CD4-positive, alpha-beta T cell (primary cell): ENCODE data around the gene CPZ. TPM values are rescaled to one million over a fixed set of nuclear protein-coding genes. Genes with fewer than 3 reads are reported as not detected.

ENCODE experiments used
- ATAC-seq: fragments of 200-7000 bp; cut with Tn5 transposase; one replicate; pipeline ENCODE4 v1.10.0; 2022; ENCODE audit warnings: mild to moderate bottlenecking; ENCODE audit not compliant: poor library complexity
- CTCF ChIA-PET: fragments of 350-600 bp; sonication (Branson Sonifier 250); formaldehyde crosslinking; loops from one replicate; lab custom pipeline; 2021; ENCODE audit warnings: antibody characterized with exemption, inconsistent platforms; lab: Charles Lee
- POLR2A ChIA-PET: fragments of 350-600 bp; sonication (Branson Sonifier 250); formaldehyde crosslinking; loops from one replicate; lab custom pipeline; 2021; ENCODE audit warnings: antibody characterized with exemption, inconsistent platforms; lab: Charles Lee
- DNase-seq, 14 experiments: peaks; one replicate each; pipeline ENCODE4 v3.0.0-alpha.2; 2013 to 2020; ENCODE audit warnings: mixed read lengths in 2 of 14
- H3K27ac ChIP-seq, 2 donors: one replicate each; pipeline versions ENCODE4 v1.5.1 to v1.7.0; 2013; ENCODE audit warnings: low read length in 2 of 2, low read depth in 1 of 2, mild to moderate bottlenecking in 1 of 2
- H3K27me3 ChIP-seq, 2 experiments: 1 replicate in 1 of 2; 2 replicates in 1 of 2; pipeline versions ENCODE4 v1.6.1 to v1.7.0; 2013; ENCODE audit warnings: low read length in 2 of 2, control low read depth in 1 of 2, mild to moderate bottlenecking in 1 of 2, moderate library complexity in 1 of 2; ENCODE audit not compliant: insufficient read depth in 2 of 2, control insufficient read depth in 1 of 2
- H3K36me3 ChIP-seq: one replicate; pipeline ENCODE4 v1.6.1; 2013; ENCODE audit warnings: low read length, control low read depth; ENCODE audit not compliant: insufficient read depth
- H3K4me1 ChIP-seq: one replicate; pipeline ENCODE4 v1.6.1; 2013; ENCODE audit warnings: low read length, control low read depth; ENCODE audit not compliant: insufficient read depth
- H3K4me3 ChIP-seq: one replicate; pipeline ENCODE4 v1.5.1; 2013; ENCODE audit warnings: mild to moderate bottlenecking, low read length, moderate library complexity
- H3K9me3 ChIP-seq, 2 experiments: 1 replicate in 1 of 2; 2 replicates in 1 of 2; pipeline versions ENCODE4 v1.6.1 to v1.7.0; 2013; ENCODE audit warnings: low read length in 2 of 2, mild to moderate bottlenecking in 2 of 2, control low read depth in 1 of 2, moderate library complexity in 1 of 2; ENCODE audit not compliant: control insufficient read depth in 1 of 2, insufficient read depth in 1 of 2
- H3K27ac Mint-ChIP-seq: one replicate; pipeline ENCODE4 v1.8.0; 2020; ENCODE audit warnings: mixed read lengths
- H3K27me3 Mint-ChIP-seq: one replicate; pipeline ENCODE4 v1.8.0; 2021; ENCODE audit warnings: mixed read lengths
- H3K36me3 Mint-ChIP-seq: one replicate; pipeline ENCODE4 v1.8.0; 2021; ENCODE audit warnings: low read depth, mixed read lengths
- H3K4me1 Mint-ChIP-seq: one replicate; pipeline ENCODE4 v1.8.0; 2021; ENCODE audit warnings: low read depth, mixed read lengths
- H3K4me3 Mint-ChIP-seq: one replicate; pipeline ENCODE4 v1.8.0; 2020; ENCODE audit warnings: mild to moderate bottlenecking, mixed read lengths
- H3K9me3 Mint-ChIP-seq: one replicate; pipeline ENCODE4 v1.8.0; 2020; ENCODE audit warnings: mixed read lengths
- intact Hi-C, 2 experiments: fragments of 100-400 bp; cut with DNase I in 1 of 2; cut with micrococcal nuclease in 1 of 2; formaldehyde crosslinking; loops; one replicate each; pipeline versions ENCODE4 v1.15.1 to v1.9.0; 2023 to 2025; cut with DNase I, micrococcal nuclease
- total RNA-seq, 174 experiments: library from RNA in 2 of 174; stranded (reverse) in 2 of 174; gene quantifications; one replicate each; pipeline ENCODE4 v1.2.3 and lab custom pipeline; 2021 to 2026
- TF ChIP-seq, protein P1 (sequence below): fragments of 200-600 bp; IDR thresholded peaks from one replicate; pipeline ENCODE4 v1.8.0; 2022; ENCODE audit warnings: antibody characterized with exemption, mild to moderate bottlenecking

The CPZ gene
- total RNA-seq, 2 experiments from 2014 or later = not detected

DNA sequence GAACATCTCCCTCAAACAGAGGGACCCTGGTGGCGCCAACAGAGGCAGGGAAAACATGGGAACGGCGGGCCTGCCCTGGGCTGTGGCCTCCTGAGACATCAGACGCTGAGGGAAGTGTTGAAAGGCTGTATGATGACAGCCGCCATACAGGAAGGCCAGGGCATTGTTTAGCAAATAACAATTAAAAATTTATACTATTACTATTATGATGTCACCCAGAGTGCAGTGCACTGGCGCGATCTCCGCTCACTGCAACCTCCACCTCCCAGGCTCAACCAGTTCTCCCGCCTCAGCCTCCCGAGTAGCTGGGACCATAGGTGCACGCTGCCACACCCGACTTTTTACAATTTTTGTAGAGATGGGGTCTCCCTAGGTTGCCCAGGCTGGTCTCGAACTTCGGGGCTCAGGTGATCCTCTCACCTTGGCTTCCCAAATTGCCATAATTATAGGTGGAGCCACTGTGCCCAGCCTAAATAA lies 54.6 kb downstream of the CPZ start:
- Mint-ChIP-seq H3K9me3 (no peaks in the 10 kb centered on the region), H3K27ac (no peak overlapping the region), H3K36me3 (no peaks in the 10 kb centered on the region), H3K4me3 (no peak overlapping the region), H3K4me1 (no peaks in the 10 kb centered on the region), H3K27me3 (no peaks in the 10 kb centered on the region)
- Histone ChIP-seq H3K4me3 (no peak overlapping the region), H3K9me3 (peaks cover 0 to 12% of the 10 kb centered on the region in 2 experiments), H3K27me3 (no peaks in the 10 kb centered on the region), H3K4me1 (no peaks in the 10 kb centered on the region), H3K27ac (no peak overlapping the region), H3K36me3 (no peaks in the 10 kb centered on the region)
- DNase-seq (peak in 1 of 14 experiments; percentile 2), ATAC-seq (no peak)
- intact Hi-C loops = no loop called here
- TF ChIP-seq, protein P1, sequence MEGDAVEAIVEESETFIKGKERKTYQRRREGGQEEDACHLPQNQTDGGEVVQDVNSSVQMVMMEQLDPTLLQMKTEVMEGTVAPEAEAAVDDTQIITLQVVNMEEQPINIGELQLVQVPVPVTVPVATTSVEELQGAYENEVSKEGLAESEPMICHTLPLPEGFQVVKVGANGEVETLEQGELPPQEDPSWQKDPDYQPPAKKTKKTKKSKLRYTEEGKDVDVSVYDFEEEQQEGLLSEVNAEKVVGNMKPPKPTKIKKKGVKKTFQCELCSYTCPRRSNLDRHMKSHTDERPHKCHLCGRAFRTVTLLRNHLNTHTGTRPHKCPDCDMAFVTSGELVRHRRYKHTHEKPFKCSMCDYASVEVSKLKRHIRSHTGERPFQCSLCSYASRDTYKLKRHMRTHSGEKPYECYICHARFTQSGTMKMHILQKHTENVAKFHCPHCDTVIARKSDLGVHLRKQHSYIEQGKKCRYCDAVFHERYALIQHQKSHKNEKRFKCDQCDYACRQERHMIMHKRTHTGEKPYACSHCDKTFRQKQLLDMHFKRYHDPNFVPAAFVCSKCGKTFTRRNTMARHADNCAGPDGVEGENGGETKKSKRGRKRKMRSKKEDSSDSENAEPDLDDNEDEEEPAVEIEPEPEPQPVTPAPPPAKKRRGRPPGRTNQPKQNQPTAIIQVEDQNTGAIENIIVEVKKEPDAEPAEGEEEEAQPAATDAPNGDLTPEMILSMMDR = no peak
- ChIA-PET POLR2A (no interaction called here), CTCF (no interaction called here)

GRCh38 chr4:8647626-8648025 lies 55.1 kb downstream of the CPZ start:
- Mint-ChIP-seq H3K27ac (no peak overlapping the region), H3K4me1 (no peaks in the 10 kb centered on the region), H3K9me3 (no peaks in the 10 kb centered on the region), H3K4me3 (no peak overlapping the region), H3K36me3 (no peaks in the 10 kb centered on the region), H3K27me3 (no peaks in the 10 kb centered on the region)
- CTCF ChIA-PET = no interaction called here
- no peak overlapping the region for H3K4me3 ChIP-seq
- POLR2A ChIA-PET = no interaction called here
- TF ChIP-seq, protein P1 = no peak
- ATAC-seq (no peak), DNase-seq (peak in 1 of 14 experiments; percentile 1)
- intact Hi-C loops = no loop called here
- H3K9me3 ChIP-seq = peaks cover 0 to 17% of the 10 kb centered on the region in 2 experiments
- no peaks in the 10 kb centered on the region for H3K4me1 ChIP-seq
- no peaks in the 10 kb centered on the region for H3K36me3 ChIP-seq
- H3K27me3 ChIP-seq = no peaks in the 10 kb centered on the region
- H3K27ac ChIP-seq = no peak overlapping the region

DNA sequence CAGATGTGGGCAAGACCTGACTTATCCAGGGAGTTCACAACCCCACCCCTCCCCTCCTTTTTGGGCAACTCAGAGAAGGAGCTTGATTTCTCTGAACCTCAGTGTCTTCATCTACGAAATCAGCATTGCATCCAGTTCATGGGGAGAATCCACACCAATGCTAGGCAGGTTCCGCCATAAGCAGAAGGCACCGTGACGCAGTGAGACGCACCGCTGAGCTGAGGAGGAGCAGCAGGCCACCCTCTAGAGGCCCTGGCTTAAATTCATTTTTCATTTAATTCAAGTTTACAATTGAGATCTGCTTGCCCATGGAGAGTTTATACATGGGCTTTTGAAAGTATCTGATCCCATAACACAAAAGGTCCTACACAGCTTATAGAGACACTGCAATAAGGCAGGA lies 55.7 kb downstream of the CPZ start:
- no peaks in the 10 kb centered on the region for H3K9me3 Mint-ChIP-seq
- no peaks in the 10 kb centered on the region for H3K4me1 Mint-ChIP-seq
- intact Hi-C loops = no loop called here
- Histone ChIP-seq H3K9me3 (peaks cover 0 to 24% of the 10 kb centered on the region in 2 experiments), H3K27me3 (no peaks in the 10 kb centered on the region), H3K4me1 (no peaks in the 10 kb centered on the region), H3K36me3 (no peaks in the 10 kb centered on the region), H3K27ac (no peak overlapping the region), H3K4me3 (no peak overlapping the region)
- ChIA-PET CTCF (no interaction called here), POLR2A (no interaction called here)
- no peaks in the 10 kb centered on the region for H3K27me3 Mint-ChIP-seq
- TF ChIP-seq, protein P1 = no peak
- no peak overlapping the region for H3K4me3 Mint-ChIP-seq
- H3K27ac Mint-ChIP-seq = no peak overlapping the region
- ATAC-seq = no peak
- DNase-seq = no peak
- no peaks in the 10 kb centered on the region for H3K36me3 Mint-ChIP-seq
